Pons (tissue), 1 donor: ENCODE results near the gene IQCH.
A peak's percentile ranks its signal among the peaks of the same experiment; 100 is the strongest.
"Not testable (repeated sequence)": the region's sequence is repeated elsewhere in the genome, so short reads cannot be mapped to it uniquely, and the experiment has no call there.

Source experiments
- DNase-seq: peaks from one replicate; pipeline ENCODE4 v3.0.0-alpha.2; 2016; ENCODE audit warnings: low spot score

IQCH gene

GRCh38 chr15:67246606-67247005, 8.0 kb upstream of the IQCH start:
- not testable (repeated sequence) for DNase-seq

GRCh38 chr15:67248011-67248505, 6.5 kb upstream of the IQCH start:
- DNase-seq, result no peak

- DNase-seq, result no peak
These were observed 4.8 kb upstream of the IQCH start for GRCh38 chr15:67249830-67250229.

GRCh38 chr15:67251318-67251717, 3.3 kb upstream of the IQCH start:
- DNase-seq, result no peak

- DNase-seq, result no peak
These were observed 1.5 kb upstream of the IQCH start for GRCh38 chr15:67253101-67253500.

- peak; percentile 15 for DNase-seq
These were observed 893 bp upstream of the IQCH start for GRCh38 chr15:67253549-67254237.

- DNase-seq, result no peak
These were observed 1.5 kb downstream of the IQCH start for GRCh38 chr15:67256051-67256450.

- not testable (repeated sequence) for DNase-seq
These were observed 3.8 kb downstream of the IQCH start for GRCh38 chr15:67258412-67258811.

- DNase-seq, result no peak
These were observed 4.8 kb downstream of the IQCH start for GRCh38 chr15:67259379-67259778.

- no peak for DNase-seq
These were observed 5.2 kb downstream of the IQCH start for GRCh38 chr15:67259806-67260205.

GRCh38 chr15:67266870-67267269, 12.3 kb downstream of the IQCH start:
- no peak for DNase-seq

- no peak for DNase-seq
These were observed 12.9 kb downstream of the IQCH start for GRCh38 chr15:67267440-67267839.

- no peak for DNase-seq
These were observed 13.7 kb downstream of the IQCH start for GRCh38 chr15:67267951-67268941.

GRCh38 chr15:67274236-67274635, 19.6 kb downstream of the IQCH start:
- DNase-seq, result no peak

GRCh38 chr15:67276666-67277065, 22.1 kb downstream of the IQCH start:
- no peak for DNase-seq

GRCh38 chr15:67280217-67280616, 25.6 kb downstream of the IQCH start:
- no peak for DNase-seq

GRCh38 chr15:67281714-67282113, 27.1 kb downstream of the IQCH start:
- DNase-seq, result no peak

GRCh38 chr15:67285625-67286024, 31.0 kb downstream of the IQCH start:
- DNase-seq, result not testable (repeated sequence)

- not testable (repeated sequence) for DNase-seq
These were observed 31.8 kb downstream of the IQCH start for GRCh38 chr15:67286400-67286799.

GRCh38 chr15:67290319-67290718, 35.7 kb downstream of the IQCH start:
- no peak for DNase-seq

GRCh38 chr15:67296188-67296587, 41.6 kb downstream of the IQCH start:
- no peak for DNase-seq

- DNase-seq, result no peak
These were observed 42.1 kb downstream of the IQCH start for GRCh38 chr15:67296684-67297083.
